Trophoblast cell (in vitro differentiated cells and primary cell): ENCODE measurements around the gene ATP9B.

ENCODE experiments used
- DNase-seq, 2 donors: peaks; one replicate each; pipeline ENCODE4 v3.0.0-alpha.2; 2016
- H2AFZ ChIP-seq: 2 replicates; pipeline ENCODE4 v1.6.1; 2013; ENCODE audit warnings: low read length, moderate library complexity, mild to moderate bottlenecking; ENCODE audit not compliant: insufficient read depth, poor library complexity
- H2AK5ac ChIP-seq: 2 replicates; pipeline ENCODE4 v1.6.1; 2013; ENCODE audit warnings: mild to moderate bottlenecking, low read length
- H2BK120ac ChIP-seq: 2 replicates; pipeline ENCODE4 v1.6.1; 2013; ENCODE audit warnings: low read length, mild to moderate bottlenecking, moderate library complexity; ENCODE audit not compliant: insufficient read depth, poor library complexity
- H2BK12ac ChIP-seq: 2 replicates; pipeline ENCODE4 v1.6.1; 2013; ENCODE audit warnings: mild to moderate bottlenecking, low read length, moderate library complexity
- H2BK5ac ChIP-seq: 2 replicates; pipeline ENCODE4 v1.6.1; 2013; ENCODE audit warnings: low read length, low read depth, moderate library complexity, mild to moderate bottlenecking; ENCODE audit not compliant: poor library complexity
- H3K14ac ChIP-seq: 2 replicates; pipeline ENCODE4 v1.6.1; 2013; ENCODE audit warnings: mild to moderate bottlenecking, low read length
- H3K18ac ChIP-seq: 2 replicates; pipeline ENCODE4 v1.6.1; 2013; ENCODE audit warnings: mild to moderate bottlenecking, low read length
- H3K23ac ChIP-seq: 2 replicates; pipeline ENCODE4 v1.6.1; 2013; ENCODE audit warnings: low read length
- H3K27ac ChIP-seq: 2 replicates; pipeline ENCODE4 v1.5.1; 2013; ENCODE audit warnings: low read depth, mild to moderate bottlenecking, inconsistent platforms, low read length, moderate library complexity
- H3K27me3 ChIP-seq: 2 replicates; pipeline ENCODE4 v1.6.1; 2013; ENCODE audit warnings: inconsistent platforms, mild to moderate bottlenecking, low read length, moderate library complexity; ENCODE audit not compliant: insufficient read depth
- H3K36me3 ChIP-seq, 2 experiments: 1 replicate in 1 of 2; 2 replicates in 1 of 2; pipeline ENCODE4 v1.6.1; 2013; ENCODE audit warnings: low read length in 2 of 2, mild to moderate bottlenecking in 2 of 2, moderate library complexity in 1 of 2; ENCODE audit not compliant: insufficient read depth in 2 of 2, control insufficient read depth in 1 of 2
- H3K4ac ChIP-seq: 2 replicates; pipeline ENCODE4 v1.6.1; 2013; ENCODE audit warnings: low read depth, mild to moderate bottlenecking, low read length, moderate library complexity
- H3K4me1 ChIP-seq, 2 experiments: 1 replicate in 1 of 2; 2 replicates in 1 of 2; pipeline ENCODE4 v1.6.1; 2013; ENCODE audit warnings: low read length in 2 of 2, mild to moderate bottlenecking in 2 of 2, moderate library complexity in 1 of 2; ENCODE audit not compliant: insufficient read depth in 2 of 2, control insufficient read depth in 1 of 2
- H3K4me2 ChIP-seq: 2 replicates; pipeline ENCODE4 v1.6.1; 2013; ENCODE audit warnings: inconsistent platforms, mild to moderate bottlenecking, low read length, moderate library complexity
- H3K4me3 ChIP-seq: 2 replicates; pipeline ENCODE4 v1.5.1; 2013; ENCODE audit warnings: mild to moderate bottlenecking, low read depth, low read length, inconsistent platforms
- H3K79me1 ChIP-seq: one replicate; pipeline ENCODE4 v1.6.1; 2013; ENCODE audit warnings: low read length
- H3K79me2 ChIP-seq: 2 replicates; pipeline ENCODE4 v1.6.1; 2013; ENCODE audit warnings: low read length, mild to moderate bottlenecking; ENCODE audit not compliant: control insufficient read depth, insufficient read depth, poor library complexity
- H3K9ac ChIP-seq: 2 replicates; pipeline ENCODE4 v1.6.1; 2013; ENCODE audit warnings: mild to moderate bottlenecking, low read length
- H3K9me3 ChIP-seq: 2 replicates; pipeline ENCODE4 v1.6.1; 2013; ENCODE audit warnings: low read depth, mild to moderate bottlenecking, control low read depth, inconsistent platforms, low read length; ENCODE audit not compliant: insufficient read depth
- H4K12ac ChIP-seq: 2 replicates; pipeline ENCODE4 v1.6.1; 2013; ENCODE audit warnings: low read depth, mild to moderate bottlenecking, low read length, moderate library complexity
- H4K8ac ChIP-seq: 2 replicates; pipeline ENCODE4 v1.6.1; 2013; ENCODE audit warnings: low read depth, mild to moderate bottlenecking, low read length, moderate library complexity
- H4K91ac ChIP-seq: one replicate; pipeline ENCODE4 v1.6.1; 2013; ENCODE audit warnings: low read depth, mild to moderate bottlenecking, low read length, moderate library complexity
- WGBS: extraction: QIAGEN DNeasy Blood & Tissue Kit; methylation state at CpG from one replicate; pipeline ENCODE4 v1.1.7; 2013; ENCODE audit warnings: missing lambda C conversion rate; ENCODE audit not compliant: insufficient read length, insufficient coverage; ENCODE audit errors: extremely low coverage; 5-methylcytosine and 5-hydroxymethylcytosine counted together

Gene ATP9B

GRCh38 chr18:79222790-79223189 lies 153.6 kb downstream of the ATP9B start:
- H3K27ac ChIP-seq, result no peak overlapping the region
- no peak overlapping the region for H4K12ac ChIP-seq
- no peak overlapping the region for H4K91ac ChIP-seq
- H3K9me3 ChIP-seq, result peaks cover 1% of the 10 kb centered on the region
- no CpG with 5 or more reads among the region's 1 CpG for WGBS
- H2BK12ac ChIP-seq, result no peak overlapping the region
- no peak overlapping the region for H2BK5ac ChIP-seq
- H3K4me1 ChIP-seq, result peaks cover 5 to 7% of the 10 kb centered on the region in 2 experiments
- no peak overlapping the region for H3K14ac ChIP-seq
- no peak overlapping the region for H3K18ac ChIP-seq
- no peak overlapping the region for H2AFZ ChIP-seq
- no peak overlapping the region for H3K9ac ChIP-seq
- no peak overlapping the region for H2AK5ac ChIP-seq
- no peaks in the 10 kb centered on the region for H3K36me3 ChIP-seq
- H3K23ac ChIP-seq, result no peak overlapping the region
- no peak overlapping the region for H2BK120ac ChIP-seq
- no peak overlapping the region for H3K4ac ChIP-seq
- no peaks in the 10 kb centered on the region for H3K27me3 ChIP-seq
- no peaks in the 10 kb centered on the region for H3K79me2 ChIP-seq
- H3K4me3 ChIP-seq, result no peak overlapping the region
- H4K8ac ChIP-seq, result no peak overlapping the region
- H3K4me2 ChIP-seq, result no peak overlapping the region
- H3K79me1 ChIP-seq, result no peaks in the 10 kb centered on the region
- DNase-seq, result no peak

GRCh38 chr18:79223431-79223830 lies 154.2 kb downstream of the ATP9B start:
- H3K14ac ChIP-seq, result no peak overlapping the region
- no peaks in the 10 kb centered on the region for H3K79me1 ChIP-seq
- H2BK120ac ChIP-seq, result no peak overlapping the region
- H2AK5ac ChIP-seq, result no peak overlapping the region
- H3K18ac ChIP-seq, result no peak overlapping the region
- H4K8ac ChIP-seq, result no peak overlapping the region
- no peaks in the 10 kb centered on the region for H3K27me3 ChIP-seq
- no peak overlapping the region for H2BK5ac ChIP-seq
- H3K9ac ChIP-seq, result no peak overlapping the region
- no CpG with 5 or more reads among the region's 1 CpG for WGBS
- no peak overlapping the region for H3K4ac ChIP-seq
- H3K36me3 ChIP-seq, result no peaks in the 10 kb centered on the region
- peaks cover 5 to 7% of the 10 kb centered on the region in 2 experiments for H3K4me1 ChIP-seq
- H4K91ac ChIP-seq, result no peak overlapping the region
- H4K12ac ChIP-seq, result no peak overlapping the region
- H3K9me3 ChIP-seq, result peaks cover 1% of the 10 kb centered on the region
- no peak overlapping the region for H2AFZ ChIP-seq
- no peak overlapping the region for H3K4me2 ChIP-seq
- no peak overlapping the region for H3K27ac ChIP-seq
- H2BK12ac ChIP-seq, result no peak overlapping the region
- H3K23ac ChIP-seq, result no peak overlapping the region
- H3K4me3 ChIP-seq, result no peak overlapping the region
- no peak for DNase-seq
- H3K79me2 ChIP-seq, result no peaks in the 10 kb centered on the region

- H2BK5ac ChIP-seq, result no peak overlapping the region
- H2BK120ac ChIP-seq, result no peak overlapping the region
- no peak overlapping the region for H3K23ac ChIP-seq
- H4K91ac ChIP-seq, result no peak overlapping the region
- H2AK5ac ChIP-seq, result no peak overlapping the region
- no peak overlapping the region for H3K9ac ChIP-seq
- peaks cover 1% of the 10 kb centered on the region for H3K9me3 ChIP-seq
- no peak overlapping the region for H3K4ac ChIP-seq
- no peaks in the 10 kb centered on the region for H3K27me3 ChIP-seq
- H3K36me3 ChIP-seq, result no peaks in the 10 kb centered on the region
- H3K14ac ChIP-seq, result no peak overlapping the region
- DNase-seq, result no peak
- peaks cover 5 to 7% of the 10 kb centered on the region in 2 experiments for H3K4me1 ChIP-seq
- H2AFZ ChIP-seq, result no peak overlapping the region
- H3K4me3 ChIP-seq, result no peak overlapping the region
- no peaks in the 10 kb centered on the region for H3K79me1 ChIP-seq
- H3K18ac ChIP-seq, result no peak overlapping the region
- no peak overlapping the region for H4K8ac ChIP-seq
- H3K27ac ChIP-seq, result no peak overlapping the region
- no CpG with 5 or more reads among the region's 3 CpGs for WGBS
- no peak overlapping the region for H2BK12ac ChIP-seq
- no peak overlapping the region for H3K4me2 ChIP-seq
- H3K79me2 ChIP-seq, result no peaks in the 10 kb centered on the region
- H4K12ac ChIP-seq, result no peak overlapping the region
These were observed 155.2 kb downstream of the ATP9B start for GRCh38 chr18:79224381-79224780.

GRCh38 chr18:79227621-79228020 lies 158.4 kb downstream of the ATP9B start:
- Histone ChIP-seq H2AFZ (no peak overlapping the region), H2BK12ac (no peak overlapping the region), H3K27me3 (no peaks in the 10 kb centered on the region), H3K4me3 (no peak overlapping the region), H3K18ac (no peak overlapping the region), H3K9me3 (peaks cover 1% of the 10 kb centered on the region), H4K91ac (no peak overlapping the region), H3K14ac (no peak overlapping the region), H2AK5ac (no peak overlapping the region), H4K8ac (no peak overlapping the region), H3K27ac (no peak overlapping the region), H3K9ac (no peak overlapping the region), H3K4me1 (peaks cover 5 to 7% of the 10 kb centered on the region in 2 experiments), H3K4ac (no peak overlapping the region), H3K79me2 (no peaks in the 10 kb centered on the region), H3K79me1 (no peaks in the 10 kb centered on the region), H2BK5ac (no peak overlapping the region), H3K23ac (no peak overlapping the region), H2BK120ac (no peak overlapping the region), H4K12ac (no peak overlapping the region), H3K36me3 (no peaks in the 10 kb centered on the region), H3K4me2 (no peak overlapping the region)
- no peak for DNase-seq
- no CpG with 5 or more reads among the region's 3 CpGs for whole genome bisulfite sequencing
